Psoas muscle (tissue), 8 donors: ENCODE data around the gene UQCC5. TPM values are rescaled to one million over a fixed set of nuclear protein-coding genes. Genes with fewer than 3 reads are reported as not detected.

Experiments used
- ATAC-seq, 4 donors: fragments of 200-7000 bp; cut with Tn5 transposase; one replicate each; pipeline ENCODE4 v1.9.1; 2020; ENCODE audit warnings: moderate library complexity in 3 of 4, mild to moderate bottlenecking in 2 of 4
- DNase-seq, 2 donors: peaks; one replicate each; pipeline ENCODE4 v3.0.0-alpha.2; 2020
- H3K27ac ChIP-seq: fragments of 200-600 bp; one replicate; pipeline ENCODE4 v1.8.0; 2022
- H3K27me3 ChIP-seq, 3 donors: fragments of 200-600 bp in 1 of 3; one replicate each; pipeline versions ENCODE4 v1.6.1 to v1.8.0; 2013 to 2022; ENCODE audit warnings: low read length in 2 of 3, mild to moderate bottlenecking in 2 of 3, moderate library complexity in 1 of 3; ENCODE audit not compliant: insufficient read depth in 3 of 3
- H3K36me3 ChIP-seq, 2 donors: fragments of 200-600 bp in 1 of 2; one replicate each; pipeline versions ENCODE4 v1.6.1 to v1.8.0; 2013 to 2022; ENCODE audit warnings: low read depth in 1 of 2, mild to moderate bottlenecking in 1 of 2, moderate library complexity in 1 of 2; ENCODE audit not compliant: insufficient read depth in 1 of 2
- H3K4me1 ChIP-seq: fragments of 200-600 bp; one replicate; pipeline ENCODE4 v1.8.0; 2022
- H3K4me3 ChIP-seq: fragments of 200-600 bp; one replicate; pipeline ENCODE4 v1.8.0; 2022; ENCODE audit warnings: mild to moderate bottlenecking
- H3K9me3 ChIP-seq: fragments of 200-600 bp; one replicate; pipeline ENCODE4 v1.8.0; 2022
- CTCF ChIP-seq: fragments of 200-600 bp; IDR thresholded peaks from one replicate; pipeline ENCODE4 v1.8.0; 2022; ENCODE audit warnings: antibody characterized with exemption
- WGBS, 3 donors: extraction: QIAGEN DNeasy Blood & Tissue Kit; methylation state at CpG; one replicate each; pipeline versions ENCODE4 v1.1.6 to v1.1.7; 2013; 5-methylcytosine and 5-hydroxymethylcytosine counted together
- intact Hi-C, 2 donors: fragments of 100-400 bp; cut with DNase I; formaldehyde crosslinking; loops; one replicate each; pipeline versions ENCODE4 v1.11.0 to v1.14.2; 2022
- long read RNA-seq, 2 donors: library from polyadenylated mRNA; unstranded; transcript quantifications; one replicate each; pipeline ENCODE4 v2.0.0, GENCODE V29; 2021
- polyA plus RNA-seq, 3 donors: library from polyadenylated mRNA; stranded (reverse); fragments of 200-250 nt; gene quantifications; one replicate each; pipeline ENCODE4 v1.2.3, GENCODE V29; 2013
- total RNA-seq, 4 donors: library from RNA; stranded (reverse); fragmentation: NEBNext Ultra II Directional in 2 of 4; extraction: Animal tissue kit (Norgen Biotek cat#: 25700) in 2 of 4; gene quantifications; one replicate each; pipeline versions ENCODE4 v1.2.1 to v1.2.4, GENCODE V29; 2021 to 2023
- donor health status: healthy with polysubstance abuse.
- donor health status: DM: no; HTN: no; CAD: no; lungs with moderate emphysema.
- donor health status: Bipolar disorder and iron deficiency.
- donor health status: healthy.
- donor health status: DM: yes; HTN: yes; CAD: no.
- donor health status: DM: no; HTN: no; CAD: no.
- donor health status: DM: no; HTN: no; CAD: no.
- donor health status: DM: yes; HTN: yes; CAD: no.

Gene UQCC5
- total RNA-seq (10 to 100 TPM; 29.5 to 32.7 (median 31.0) TPM), polyA plus RNA-seq (10 to 100 TPM; 34.4 to 95.4 (median 67.9) TPM)
- long read RNA-seq, donor 1, transcript SMIM4-201 (2 exons, 274 nt): minor isoform, 9 of 23 reads
- long read RNA-seq, donor 1, transcript SMIM4-203 (2 exons, 1,770 nt): major isoform, 13 of 23 reads
- long read RNA-seq, donor 1, partial matches to known transcripts: 0 of 23 reads
- long read RNA-seq, donor 1, other reads (novel, unspliced or antisense): 1 of 23 reads
- long read RNA-seq, donor 2, transcript SMIM4-203 (2 exons, 1,770 nt): major isoform, 31 of 31 reads
- long read RNA-seq, donor 2, partial matches to known transcripts: 0 of 31 reads
- long read RNA-seq, donor 2, other reads (novel, unspliced or antisense): 0 of 31 reads

DNA sequence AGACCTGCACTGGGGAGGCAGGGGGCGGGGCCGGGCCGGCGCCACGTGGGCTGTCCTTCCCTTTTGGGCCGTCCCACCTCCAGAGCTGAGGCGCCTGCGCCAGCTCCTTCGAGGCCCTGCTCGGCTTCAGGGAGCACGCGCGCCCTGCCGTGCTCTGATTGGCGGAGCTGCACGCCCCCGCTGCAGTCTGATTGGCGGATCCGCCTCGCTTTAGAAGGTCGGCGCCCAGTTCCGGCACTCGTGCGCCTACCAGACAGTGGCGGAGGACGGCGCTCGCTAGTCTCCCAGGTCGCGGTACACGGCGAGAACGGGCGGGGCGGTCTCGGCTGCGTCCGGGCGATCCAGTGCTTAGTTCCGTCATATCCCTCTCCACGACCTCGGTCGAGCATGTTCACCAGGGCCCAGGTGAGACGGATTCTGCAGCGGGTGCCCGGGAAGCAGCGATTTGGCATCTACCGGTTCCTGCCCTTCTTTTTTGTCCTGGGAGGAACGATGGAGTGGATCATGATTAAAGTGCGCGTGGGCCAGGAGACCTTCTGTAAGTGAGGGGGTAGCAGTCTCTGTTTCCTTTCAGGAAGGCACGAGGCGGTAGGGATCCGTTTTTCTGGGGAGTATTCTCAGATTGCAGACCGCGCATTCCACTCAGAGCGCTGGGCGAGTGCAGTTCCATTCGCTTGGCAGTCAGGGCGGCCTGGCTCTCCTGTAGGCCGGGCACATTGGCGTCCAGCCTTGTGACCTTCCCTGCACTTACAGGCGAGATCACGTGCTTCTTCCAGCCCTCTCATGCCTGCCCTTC is at the start of gene UQCC5:
Gene UQCC5 (plus strand): TSS at position 237 of the 796 bp plus-strand sequence. CDS start 151 bp downstream, at position 388.
- WGBS, 3 donors: 0 to 1% (median 0%) methylated on average over 62 to 65 of the region's 65 CpGs
- DNase-seq (peak; percentile 98 to 99), ATAC-seq (peak; percentile 91 to 94 (median 93))
- H3K4me3 ChIP-seq: peak within 1 kb of the TSS; percentile 83
- H3K36me3 ChIP-seq: peaks cover 0 to 12% of the 10 kb centered on the region in 2 donors
- H3K9me3 ChIP-seq: no peaks in the 10 kb centered on the region
- peak within 1 kb of the TSS; percentile 96 for H3K27ac ChIP-seq
- TF ChIP-seq CTCF: no peak
- H3K27me3 ChIP-seq: no peaks in the 10 kb centered on the region
- intact Hi-C loops: loop anchor here in 1 of 2 donors (5.0 kb wide), 1 partner anchor 64 kb away; no protein-coding TSS in a partner anchor
- peaks cover 33% of the 10 kb centered on the region for H3K4me1 ChIP-seq

DNA sequence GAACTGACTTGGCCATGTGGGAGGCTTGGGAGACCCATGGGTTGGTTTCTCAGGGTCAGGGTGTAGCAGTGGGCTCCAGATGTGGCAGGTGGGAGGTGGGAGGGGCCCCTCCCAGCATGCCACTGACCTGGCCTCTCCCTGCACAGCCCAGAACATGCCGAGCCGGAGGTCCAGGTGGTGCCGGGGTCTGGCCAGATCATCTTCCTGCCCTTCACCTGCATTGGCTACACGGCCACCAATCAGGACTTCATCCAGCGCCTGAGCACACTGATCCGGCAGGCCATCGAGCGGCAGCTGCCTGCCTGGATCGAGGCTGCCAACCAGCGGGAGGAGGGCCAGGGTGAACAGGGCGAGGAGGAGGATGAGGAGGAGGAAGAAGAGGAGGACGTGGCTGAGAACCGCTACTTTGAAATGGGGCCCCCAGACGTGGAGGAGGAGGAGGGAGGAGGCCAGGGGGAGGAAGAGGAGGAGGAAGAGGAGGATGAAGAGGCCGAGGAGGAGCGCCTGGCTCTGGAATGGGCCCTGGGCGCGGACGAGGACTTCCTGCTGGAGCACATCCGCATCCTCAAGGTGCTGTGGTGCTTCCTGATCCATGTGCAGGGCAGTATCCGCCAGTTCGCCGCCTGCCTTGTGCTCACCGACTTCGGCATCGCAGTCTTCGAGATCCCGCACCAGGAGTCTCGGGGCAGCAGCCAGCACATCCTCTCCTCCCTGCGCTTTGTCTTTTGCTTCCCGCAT is 49.2 kb upstream of the UQCC5 start:
- Histone ChIP-seq H3K36me3 (peaks cover 4 to 87% of the 10 kb centered on the region in 2 donors), H3K9me3 (no peaks in the 10 kb centered on the region), H3K27me3 (no peaks in the 10 kb centered on the region), H3K4me3 (no peak overlapping the region), H3K27ac (no peak overlapping the region), H3K4me1 (peaks cover 29% of the 10 kb centered on the region)
- no peak for ATAC-seq
- intact Hi-C loops: loop anchor here in 1 of 2 donors (10.0 kb wide), 1 partner anchor 188 kb away; no protein-coding TSS in a partner anchor
- WGBS, 3 donors: 87 to 89% (median 87%) methylated on average over 30 to 31 of the region's 31 CpGs
- no peak for TF ChIP-seq CTCF
- DNase-seq: peak in 1 of 2 donors; percentile 13

DNA sequence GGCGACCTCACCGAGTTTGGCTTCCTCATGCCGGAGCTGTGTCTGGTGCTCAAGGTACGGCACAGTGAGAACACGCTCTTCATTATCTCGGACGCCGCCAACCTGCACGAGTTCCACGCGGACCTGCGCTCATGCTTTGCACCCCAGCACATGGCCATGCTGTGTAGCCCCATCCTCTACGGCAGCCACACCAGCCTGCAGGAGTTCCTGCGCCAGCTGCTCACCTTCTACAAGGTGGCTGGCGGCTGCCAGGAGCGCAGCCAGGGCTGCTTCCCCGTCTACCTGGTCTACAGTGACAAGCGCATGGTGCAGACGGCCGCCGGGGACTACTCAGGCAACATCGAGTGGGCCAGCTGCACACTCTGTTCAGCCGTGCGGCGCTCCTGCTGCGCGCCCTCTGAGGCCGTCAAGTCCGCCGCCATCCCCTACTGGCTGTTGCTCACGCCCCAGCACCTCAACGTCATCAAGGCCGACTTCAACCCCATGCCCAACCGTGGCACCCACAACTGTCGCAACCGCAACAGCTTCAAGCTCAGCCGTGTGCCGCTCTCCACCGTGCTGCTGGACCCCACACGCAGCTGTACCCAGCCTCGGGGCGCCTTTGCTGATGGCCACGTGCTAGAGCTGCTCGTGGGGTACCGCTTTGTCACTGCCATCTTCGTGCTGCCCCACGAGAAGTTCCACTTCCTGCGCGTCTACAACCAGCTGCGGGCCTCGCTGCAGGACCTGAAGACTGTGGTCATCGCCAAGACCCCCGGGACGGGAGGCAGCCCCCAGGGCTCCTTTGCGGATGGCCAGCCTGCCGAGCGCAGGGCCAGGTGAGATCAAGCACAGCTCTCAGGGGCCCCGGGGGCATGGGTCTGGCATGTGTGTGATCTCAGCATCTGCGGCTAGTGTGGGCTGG is 48.4 kb upstream of the UQCC5 start:
- Histone ChIP-seq H3K4me3 (no peak overlapping the region), H3K9me3 (no peaks in the 10 kb centered on the region), H3K36me3 (peaks cover 4 to 87% of the 10 kb centered on the region in 2 donors), H3K27ac (no peak overlapping the region), H3K27me3 (no peaks in the 10 kb centered on the region), H3K4me1 (peaks cover 29% of the 10 kb centered on the region)
- no peak for TF ChIP-seq CTCF
- ATAC-seq (no peak), DNase-seq (no peak)
- 93 to 96% (median 95%) methylated on average over 58 to 59 of the region's 59 CpGs for WGBS, 3 donors
- intact Hi-C loops: loop anchor here in 1 of 2 donors (10.0 kb wide), 1 partner anchor 187 kb away; no protein-coding TSS in a partner anchor

GRCh38 chr3:52488746-52489145 is 47.7 kb upstream of the UQCC5 start:
- Histone ChIP-seq H3K4me3 (no peak overlapping the region), H3K9me3 (no peaks in the 10 kb centered on the region), H3K27ac (no peak overlapping the region), H3K27me3 (no peaks in the 10 kb centered on the region), H3K36me3 (peaks cover 4 to 89% of the 10 kb centered on the region in 2 donors), H3K4me1 (peaks cover 23% of the 10 kb centered on the region)
- no peak for DNase-seq
- no peak for TF ChIP-seq CTCF
- ATAC-seq: no peak
- intact Hi-C loops: loop anchor here in 1 of 2 donors (10.0 kb wide), 1 partner anchor 186 kb away; no protein-coding TSS in a partner anchor
- 89 to 97% (median 90%) methylated on average over 3 of the region's 3 CpGs for WGBS, 3 donors
